OCI-LY1 (cell line): ENCODE data around the gene DUS2.

Source experiments
- H2AFZ ChIP-seq: fragments of 200-600 bp; sonication (generic), shearing (Covaris generic); 2 replicates; pipeline ENCODE4 v1.6.0; 2014; ENCODE audit warnings: antibody characterized with exemption, mild to moderate bottlenecking, low read length
- H3F3A ChIP-seq: fragments of 200-600 bp; sonication (generic), shearing (Covaris generic); 2 replicates; pipeline ENCODE4 v1.6.0; 2014; ENCODE audit warnings: mild to moderate bottlenecking, antibody characterized with exemption, low read length, moderate library complexity; ENCODE audit not compliant: insufficient read depth
- H3K27ac ChIP-seq: fragments of 200-600 bp; sonication (generic); 2 replicates; pipeline ENCODE4 v1.5.1; 2014; ENCODE audit warnings: low read length, mixed run types, mild to moderate bottlenecking, low read depth; ENCODE audit not compliant: poor library complexity, severe bottlenecking
- H3K27me3 ChIP-seq: fragments of 200-600 bp; sonication (generic); 2 replicates; pipeline ENCODE4 v1.6.0; 2014; ENCODE audit warnings: antibody characterized with exemption, mild to moderate bottlenecking, low read length, moderate library complexity; ENCODE audit not compliant: insufficient read depth
- H3K36me3 ChIP-seq: fragments of 200-600 bp; sonication (generic); 2 replicates; pipeline ENCODE4 v1.6.1; 2014; ENCODE audit warnings: mild to moderate bottlenecking, antibody characterized with exemption, low read length, moderate library complexity, mixed read lengths; ENCODE audit not compliant: insufficient read depth
- H3K4me1 ChIP-seq: fragments of 200-600 bp; sonication (generic); 2 replicates; pipeline ENCODE4 v1.5.1; 2014; ENCODE audit warnings: mild to moderate bottlenecking, low read length, moderate library complexity; ENCODE audit not compliant: insufficient read depth, severe bottlenecking
- H3K4me2 ChIP-seq: fragments of 200-600 bp; sonication (generic), shearing (Covaris generic); 2 replicates; pipeline ENCODE4 v1.6.1; 2014; ENCODE audit warnings: low read length
- H3K4me3 ChIP-seq: fragments of 200-600 bp; sonication (generic); 2 replicates; pipeline ENCODE4 v1.5.1; 2014; ENCODE audit warnings: low read length, low read depth, mild to moderate bottlenecking, mixed read lengths; ENCODE audit not compliant: poor library complexity, severe bottlenecking
- H3K79me2 ChIP-seq: fragments of 200-600 bp; shearing (Covaris generic); 2 replicates; pipeline ENCODE4 v1.6.1; 2016; ENCODE audit warnings: mixed run types, low read length, mixed read lengths; ENCODE audit not compliant: insufficient read depth
- H3K9ac ChIP-seq: fragments of 200-600 bp; sonication (generic), shearing (Covaris generic); 2 replicates; pipeline ENCODE4 v1.6.1; 2014; ENCODE audit warnings: mild to moderate bottlenecking, low read length, mixed read lengths
- H3K9me2 ChIP-seq: fragments of 200-600 bp; sonication (generic), shearing (Covaris generic); 2 replicates; pipeline ENCODE4 v1.6.1; 2014; ENCODE audit warnings: low read depth, mild to moderate bottlenecking, low read length, mixed read lengths
- H3K9me3 ChIP-seq: fragments of 200-600 bp; shearing (Covaris generic); 2 replicates; pipeline ENCODE4 v1.6.1; 2014; ENCODE audit warnings: low read length, mixed read lengths
- H4K20me1 ChIP-seq: fragments of 200-600 bp; sonication (generic), shearing (Covaris generic); 2 replicates; pipeline ENCODE4 v1.6.0; 2016; ENCODE audit warnings: mild to moderate bottlenecking, low read length; ENCODE audit not compliant: insufficient read depth
- CTCF ChIP-seq: fragments of 200-600 bp; sonication (generic), shearing (Covaris generic); IDR thresholded peaks from 2 replicates; pipeline ENCODE4 v1.5.1; 2017; ENCODE audit warnings: mild to moderate bottlenecking, antibody characterized with exemption, low read length, moderate library complexity, mixed read lengths
- EZH2 ChIP-seq: fragments of 200-600 bp; sonication (generic), shearing (Covaris generic); IDR thresholded peaks from 2 replicates; pipeline ENCODE4 v1.8.0; 2017; ENCODE audit warnings: borderline replicate concordance, mixed run types, mild to moderate bottlenecking, antibody characterized with exemption, low read length, moderate library complexity, mixed read lengths

Gene DUS2

GRCh38 chr16:68097088-68097487 is 74.0 kb downstream of the DUS2 start:
- no peak overlapping the region for H3K4me2 ChIP-seq
- H2AFZ ChIP-seq = no peak overlapping the region
- no peaks in the 10 kb centered on the region for H3K27me3 ChIP-seq
- H4K20me1 ChIP-seq = no peaks in the 10 kb centered on the region; the same call in 1 of the 2 replicates
- H3K79me2 ChIP-seq = peaks cover 75% of the 10 kb centered on the region
- H3K4me3 ChIP-seq = no peak overlapping the region
- peaks cover 9% of the 10 kb centered on the region for H3K4me1 ChIP-seq
- no peak overlapping the region for H3K27ac ChIP-seq
- H3K36me3 ChIP-seq = no peaks in the 10 kb centered on the region
- TF ChIP-seq CTCF (no peak), EZH2 (no peak)
- no peaks in the 10 kb centered on the region for H3K9me2 ChIP-seq
- 0 out of 2 replicates have a peak, but pooled peaks cover 2% of the 10 kb centered on the region for H3K9me3 ChIP-seq
- no peak overlapping the region for H3K9ac ChIP-seq
- no peaks in the 10 kb centered on the region for H3F3A ChIP-seq

GRCh38 chr16:68097895-68098294 is 74.8 kb downstream of the DUS2 start:
- TF ChIP-seq EZH2 (no peak), CTCF (no peak)
- no peaks in the 10 kb centered on the region for H3K27me3 ChIP-seq
- no peaks in the 10 kb centered on the region for H3K9me2 ChIP-seq
- H3K4me2 ChIP-seq = no peak overlapping the region
- H3K36me3 ChIP-seq = no peaks in the 10 kb centered on the region
- H4K20me1 ChIP-seq = no peaks in the 10 kb centered on the region; the same call in 1 of the 2 replicates
- no peak overlapping the region for H3K9ac ChIP-seq
- H3K9me3 ChIP-seq = 0 out of 2 replicates have a peak, but pooled peaks cover 2% of the 10 kb centered on the region
- no peak overlapping the region for H3K4me3 ChIP-seq
- peaks cover 81% of the 10 kb centered on the region for H3K79me2 ChIP-seq
- H2AFZ ChIP-seq = no peak overlapping the region
- H3K27ac ChIP-seq = no peak overlapping the region
- peaks cover 4% of the 10 kb centered on the region for H3K4me1 ChIP-seq
- no peaks in the 10 kb centered on the region for H3F3A ChIP-seq

- no peak overlapping the region for H3K9ac ChIP-seq
- H3K9me2 ChIP-seq = no peaks in the 10 kb centered on the region
- H3K9me3 ChIP-seq = peaks cover 11% of the 10 kb centered on the region
- no peak overlapping the region for H2AFZ ChIP-seq
- no peak overlapping the region for H3K27ac ChIP-seq
- H3K4me1 ChIP-seq = no peaks in the 10 kb centered on the region
- no peak overlapping the region for H3K4me3 ChIP-seq
- H3K27me3 ChIP-seq = no peaks in the 10 kb centered on the region
- no peaks in the 10 kb centered on the region for H4K20me1 ChIP-seq
- H3K36me3 ChIP-seq = no peaks in the 10 kb centered on the region
- H3F3A ChIP-seq = no peaks in the 10 kb centered on the region
- no peak overlapping the region for H3K4me2 ChIP-seq
- no peak for TF ChIP-seq EZH2
- no peak for TF ChIP-seq CTCF
- peaks cover 74% of the 10 kb centered on the region for H3K79me2 ChIP-seq
These were observed 77.4 kb downstream of the DUS2 start for GRCh38 chr16:68100488-68100887.
